ENCODE measurements around the gene CDH8.

The CDH8 gene

GRCh38 chr16:61836804-61837393 lies 199.3 kb downstream of the CDH8 start:
- no peaks in the 10 kb centered on the region for H3K27me3 ChIP-seq (replicated peaks)
- in situ Hi-C loops (cut with HindIII; ENCODE audit: low pct_ligation_motif_present, low sequenced_read_pairs), result no loop called here
- no peak for TF ChIP-seq CTCF (IDR thresholded peaks at IDR 0.05; ENCODE audit: low read depth, low read length, missing control alignments)
- H3K36me3 ChIP-seq (replicated peaks), result no peaks in the 10 kb centered on the region
- H3K4me3 ChIP-seq (ENCODE audit: low read depth, low read length), result no peak overlapping the region
- peak; percentile 45 for DNase-seq
- peak overlapping the region; percentile 27 for H3K27ac ChIP-seq

DNA sequence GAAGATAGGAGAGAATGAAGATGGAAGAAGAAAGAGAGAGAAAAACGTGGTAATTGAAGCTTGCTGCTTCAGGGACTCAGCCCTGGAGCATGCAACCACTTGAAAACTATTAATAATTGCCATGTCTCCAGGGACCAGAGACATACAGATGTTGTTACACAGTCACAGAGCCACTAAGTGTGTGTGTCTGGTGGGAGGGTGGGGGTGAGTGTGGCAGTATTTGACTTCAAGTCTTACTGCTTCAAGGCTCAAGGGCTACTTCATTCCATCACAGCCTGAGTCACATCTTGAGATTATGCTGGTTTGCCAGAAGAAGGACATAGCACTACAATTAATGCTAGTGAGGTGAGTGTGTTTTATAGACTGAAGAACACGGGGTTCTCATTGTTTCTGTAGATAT lies 202.2 kb downstream of the CDH8 start:
- DNase-seq, result peak; percentile 25
- no peaks in the 10 kb centered on the region for H3K27me3 ChIP-seq (replicated peaks)
- no peak overlapping the region for H3K27ac ChIP-seq
- in situ Hi-C loops (cut with HindIII; ENCODE audit: low pct_ligation_motif_present, low sequenced_read_pairs), result no loop called here
- TF ChIP-seq CTCF (IDR thresholded peaks at IDR 0.05; ENCODE audit: low read depth, low read length, missing control alignments), result no peak
- no peak overlapping the region for H3K4me3 ChIP-seq (ENCODE audit: low read depth, low read length)
- H3K36me3 ChIP-seq (replicated peaks), result no peaks in the 10 kb centered on the region

DNA sequence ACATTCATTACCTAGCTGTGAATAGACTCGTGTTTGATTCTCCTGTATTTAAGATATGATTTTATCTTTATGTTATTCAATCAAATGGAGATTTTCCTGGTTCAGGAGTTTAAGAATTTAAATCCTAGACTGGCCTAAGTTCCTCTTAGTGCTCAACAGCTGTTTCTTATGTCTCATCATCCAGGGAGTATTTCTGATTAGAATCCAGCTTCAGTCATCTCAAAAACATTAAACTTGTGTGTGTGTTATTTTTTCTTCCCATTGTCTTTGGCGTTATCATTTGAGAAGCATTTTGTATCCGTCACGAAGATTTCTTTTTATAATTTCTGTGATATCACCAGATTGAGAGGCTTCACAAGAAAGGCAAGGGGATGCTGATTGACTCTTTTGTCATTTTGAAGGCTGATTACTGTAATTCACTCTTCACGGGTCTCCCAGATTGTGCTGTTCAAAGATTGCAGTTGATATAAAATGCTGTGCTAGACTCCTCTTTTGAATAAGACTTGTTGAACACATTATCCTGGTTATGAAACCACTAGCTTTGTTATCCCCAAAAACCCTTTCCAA lies 204.8 kb downstream of the CDH8 start:
- no peak overlapping the region for H3K4me3 ChIP-seq (ENCODE audit: low read depth, low read length)
- in situ Hi-C loops (cut with HindIII; ENCODE audit: low pct_ligation_motif_present, low sequenced_read_pairs), result no loop called here
- H3K36me3 ChIP-seq (replicated peaks), result no peaks in the 10 kb centered on the region
- no peaks in the 10 kb centered on the region for H3K27me3 ChIP-seq (replicated peaks)
- TF ChIP-seq CTCF (IDR thresholded peaks at IDR 0.05; ENCODE audit: low read depth, low read length, missing control alignments), result no peak
- peak overlapping the region; percentile 53 for H3K27ac ChIP-seq
- DNase-seq, result no peak

GRCh38 chr16:61829631-61830030 lies 206.6 kb downstream of the CDH8 start:
- H3K27me3 ChIP-seq (replicated peaks), result no peaks in the 10 kb centered on the region
- peak; percentile 5 for DNase-seq
- no peak for TF ChIP-seq CTCF (IDR thresholded peaks at IDR 0.05; ENCODE audit: low read depth, low read length, missing control alignments)
- in situ Hi-C loops (cut with HindIII; ENCODE audit: low pct_ligation_motif_present, low sequenced_read_pairs), result no loop called here
- no peaks in the 10 kb centered on the region for H3K36me3 ChIP-seq (replicated peaks)
- H3K4me3 ChIP-seq (ENCODE audit: low read depth, low read length), result no peak overlapping the region
- H3K27ac ChIP-seq, result no peak overlapping the region

DNA sequence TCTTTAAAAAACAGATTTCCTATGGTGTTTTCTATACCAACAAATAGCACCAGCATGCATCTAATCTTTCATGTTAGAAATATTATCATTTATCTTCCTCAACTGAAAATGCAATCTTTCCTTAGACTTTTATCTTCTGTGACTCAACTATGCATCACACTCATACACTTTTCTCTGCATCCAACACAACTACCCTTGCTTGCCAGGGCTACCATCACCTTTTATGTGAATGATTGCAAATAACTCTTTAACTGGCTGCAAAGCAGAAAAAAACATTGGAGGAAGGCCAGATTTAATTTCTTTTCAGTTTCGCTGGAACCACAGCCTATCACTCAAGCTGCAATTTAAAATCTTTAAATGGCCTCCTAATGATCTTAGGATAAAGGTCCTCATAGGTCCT lies 212.9 kb downstream of the CDH8 start:
- TF ChIP-seq CTCF (IDR thresholded peaks at IDR 0.05; ENCODE audit: low read depth, low read length, missing control alignments), result no peak
- in situ Hi-C loops (cut with HindIII; ENCODE audit: low pct_ligation_motif_present, low sequenced_read_pairs), result no loop called here
- peak; percentile 6 for DNase-seq
- Histone ChIP-seq H3K27ac (no peak overlapping the region), H3K4me3 (ENCODE audit: low read depth, low read length) (no peak overlapping the region), H3K36me3 (replicated peaks) (no peaks in the 10 kb centered on the region), H3K27me3 (replicated peaks) (no peaks in the 10 kb centered on the region)

DNA sequence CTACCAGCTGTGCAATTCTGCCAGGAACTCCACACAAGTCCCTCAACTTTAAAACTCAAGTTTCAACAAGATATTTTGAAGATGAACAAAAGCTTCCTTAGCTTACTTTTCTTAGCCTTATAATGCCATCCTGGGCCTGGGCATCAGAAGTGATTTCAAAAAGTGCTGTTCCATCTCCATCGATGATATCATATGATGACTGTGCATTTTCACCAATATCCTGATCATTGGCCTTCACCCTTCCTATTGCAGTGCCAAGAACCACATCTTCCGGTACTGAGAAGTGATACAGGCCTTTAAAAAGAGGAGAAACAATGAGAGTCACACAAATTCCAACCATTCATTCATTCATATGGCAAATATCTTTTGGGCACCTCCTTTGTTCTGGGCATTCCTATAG lies 215.4 kb downstream of the CDH8 start:
- H3K27ac ChIP-seq, result peak overlapping the region; percentile 52
- no peak overlapping the region for H3K4me3 ChIP-seq (ENCODE audit: low read depth, low read length)
- no peaks in the 10 kb centered on the region for H3K36me3 ChIP-seq (replicated peaks)
- in situ Hi-C loops (cut with HindIII; ENCODE audit: low pct_ligation_motif_present, low sequenced_read_pairs), result no loop called here
- no peaks in the 10 kb centered on the region for H3K27me3 ChIP-seq (replicated peaks)
- no peak for DNase-seq
- no peak for TF ChIP-seq CTCF (IDR thresholded peaks at IDR 0.05; ENCODE audit: low read depth, low read length, missing control alignments)

Data from brain microvascular endothelial cell (primary cell).